Sigmoid colon (tissue), 3 donors: ENCODE results near the gene AMDHD1.

Experiments used
- CTCF ChIP-seq, 4 experiments: fragments of 450-650 bp in 3 of 4; fragments of 200-600 bp in 1 of 4; IDR thresholded peaks; one replicate each; pipeline ENCODE4 v1.5.1; 2016 to 2019; ENCODE audit warnings: antibody characterized with exemption in 4 of 4, mild to moderate bottlenecking in 3 of 4, moderate library complexity in 2 of 4
- POLR2A ChIP-seq, 2 donors: fragments of 450-650 bp; IDR thresholded peaks; one replicate each; pipeline ENCODE4 v1.6.1; 2016; ENCODE audit warnings: antibody characterized with exemption in 2 of 2, mild to moderate bottlenecking in 2 of 2, moderate library complexity in 2 of 2

- TF ChIP-seq CTCF (IDR thresholded peaks at IDR 0.05) (no peak), POLR2A (IDR thresholded peaks at IDR 0.05) (no peak)
Measured at GRCh38 chr12:95942101-95942523, 1.0 kb upstream of the AMDHD1 start.
